H9 (cell line): ENCODE measurements around the gene ZNF652. TPM values are rescaled to one million over a fixed set of nuclear protein-coding genes. Genes with fewer than 3 reads are reported as not detected.

Experiments
- DNase-seq: peaks from one replicate; pipeline ENCODE4 v3.0.0-alpha.2; 2017
- H2AFZ ChIP-seq: one replicate; pipeline ENCODE4 v1.6.1; 2013; ENCODE audit warnings: mild to moderate bottlenecking, low read length, control low read depth, moderate library complexity
- H2AK5ac ChIP-seq: 2 replicates; pipeline ENCODE4 v1.6.1; 2013; ENCODE audit warnings: low read length, control low read depth, mixed read lengths; ENCODE audit not compliant: insufficient read length
- H2BK120ac ChIP-seq: one replicate; pipeline ENCODE4 v1.6.1; 2013; ENCODE audit warnings: low read depth, mild to moderate bottlenecking, low read length, control low read depth, inconsistent platforms; ENCODE audit not compliant: poor library complexity, severe bottlenecking
- H2BK12ac ChIP-seq: 2 replicates; pipeline ENCODE4 v1.6.1; 2013; ENCODE audit warnings: low read length, control low read depth, mixed read lengths, low read depth; ENCODE audit not compliant: insufficient read length
- H2BK15ac ChIP-seq: 2 replicates; pipeline ENCODE4 v1.6.1; 2013; ENCODE audit warnings: low read depth, low read length, control low read depth
- H2BK20ac ChIP-seq: one replicate; pipeline ENCODE4 v1.6.1; 2013; ENCODE audit warnings: low read depth, mild to moderate bottlenecking, low read length, control low read depth, inconsistent platforms; ENCODE audit not compliant: poor library complexity, severe bottlenecking
- H2BK5ac ChIP-seq: 2 replicates; pipeline ENCODE4 v1.6.1; 2013; ENCODE audit warnings: low read length, control low read depth, mixed read lengths; ENCODE audit not compliant: insufficient read length
- H3K14ac ChIP-seq: 2 replicates; pipeline ENCODE4 v1.6.1; 2013; ENCODE audit warnings: low read length, control low read depth; ENCODE audit not compliant: insufficient read depth
- H3K18ac ChIP-seq: 2 replicates; pipeline ENCODE4 v1.6.1; 2013; ENCODE audit warnings: low read depth, mild to moderate bottlenecking, mixed read lengths, low read length, control low read depth; ENCODE audit not compliant: insufficient read length
- H3K23ac ChIP-seq: 2 replicates; pipeline ENCODE4 v1.6.1; 2013; ENCODE audit warnings: low read length, control low read depth, mixed read lengths, low read depth; ENCODE audit not compliant: insufficient read length
- H3K23me2 ChIP-seq: 2 replicates; pipeline ENCODE4 v1.6.1; 2013; ENCODE audit warnings: low read depth, mild to moderate bottlenecking, mixed read lengths, low read length, control low read depth; ENCODE audit not compliant: insufficient read length, poor library complexity, severe bottlenecking
- H3K27ac ChIP-seq: 2 replicates; pipeline ENCODE4 v1.5.1; 2013; ENCODE audit warnings: low read length, control low read depth, mixed read lengths, low read depth; ENCODE audit not compliant: insufficient read length
- H3K27me3 ChIP-seq: 2 replicates; pipeline ENCODE4 v1.6.1; 2013; ENCODE audit warnings: low read length, control low read depth, inconsistent platforms; ENCODE audit not compliant: insufficient read depth
- H3K4ac ChIP-seq: 2 replicates; pipeline ENCODE4 v1.6.1; 2013; ENCODE audit warnings: low read depth, mild to moderate bottlenecking, control low read depth, inconsistent platforms, low read length, moderate library complexity
- H3K4me1 ChIP-seq: 2 replicates; pipeline ENCODE4 v1.6.1; 2013; ENCODE audit warnings: low read length, control low read depth, inconsistent platforms; ENCODE audit not compliant: insufficient read depth
- H3K4me2 ChIP-seq: 2 replicates; pipeline ENCODE4 v1.6.1; 2013; ENCODE audit warnings: low read length, control low read depth, mixed read lengths; ENCODE audit not compliant: insufficient read length, insufficient read depth
- H3K56ac ChIP-seq: 2 replicates; pipeline ENCODE4 v1.6.1; 2013; ENCODE audit warnings: low read depth, mild to moderate bottlenecking, mixed read lengths, low read length, control low read depth; ENCODE audit not compliant: insufficient read length
- H3K79me1 ChIP-seq: 2 replicates; pipeline ENCODE4 v1.6.1; 2013; ENCODE audit warnings: low read depth, mild to moderate bottlenecking, moderate library complexity, low read length, control low read depth, inconsistent platforms; ENCODE audit not compliant: insufficient read depth, poor library complexity, severe bottlenecking
- H3K79me2 ChIP-seq: 2 replicates; pipeline ENCODE4 v1.6.1; 2013; ENCODE audit warnings: low read length, control low read depth, inconsistent platforms; ENCODE audit not compliant: insufficient read depth
- H3K9ac ChIP-seq: 2 replicates; pipeline ENCODE4 v1.6.1; 2013; ENCODE audit warnings: low read length, control low read depth, mixed read lengths; ENCODE audit not compliant: insufficient read length; ENCODE audit errors: extremely low read depth
- H3K9me3 ChIP-seq: one replicate; pipeline ENCODE4 v1.6.1; 2013; ENCODE audit warnings: low read depth, low read length, inconsistent platforms; ENCODE audit not compliant: control insufficient read depth
- H3T11ph ChIP-seq: one replicate; pipeline ENCODE4 v1.6.1; 2013; ENCODE audit warnings: mild to moderate bottlenecking, low read length, control low read depth, inconsistent platforms
- H4K20me1 ChIP-seq: one replicate; pipeline ENCODE4 v1.6.1; 2013; ENCODE audit not compliant: control insufficient read depth, insufficient read length, insufficient read depth
- H4K5ac ChIP-seq: 2 replicates; pipeline ENCODE4 v1.6.1; 2013; ENCODE audit warnings: low read depth, mild to moderate bottlenecking, mixed read lengths, low read length, control low read depth; ENCODE audit not compliant: insufficient read length
- H4K8ac ChIP-seq: replicated peaks from 2 replicates; pipeline ENCODE4 v1.6.1; 2013; ENCODE audit warnings: low read length, control low read depth, mixed read lengths, low read depth; ENCODE audit not compliant: insufficient read length
- H4K91ac ChIP-seq: 2 replicates; pipeline ENCODE4 v1.6.1; 2013; ENCODE audit warnings: low read depth, mild to moderate bottlenecking, moderate library complexity, mixed read lengths, low read length, control low read depth; ENCODE audit not compliant: insufficient read length
- H3K27ac Mint-ChIP-seq, 3 experiments: 2 replicates in 2 of 3; 3 replicates in 1 of 3; pipeline ENCODE4 v1.8.0; 2020 to 2021; ENCODE audit warnings: mixed read lengths in 3 of 3, mild to moderate bottlenecking in 1 of 3, moderate library complexity in 1 of 3
- H3K27me3 Mint-ChIP-seq: 2 replicates; pipeline ENCODE4 v1.8.0; 2021; ENCODE audit warnings: low read depth, mild to moderate bottlenecking, moderate library complexity, mixed read lengths
- H3K36me3 Mint-ChIP-seq, 3 experiments: 2 replicates in 2 of 3; 3 replicates in 1 of 3; pipeline ENCODE4 v1.8.0; 2020 to 2021; ENCODE audit warnings: low read depth in 3 of 3, mixed read lengths in 3 of 3; ENCODE audit not compliant: insufficient read depth in 1 of 3
- H3K4me1 Mint-ChIP-seq, 2 experiments: 2 replicates each; pipeline ENCODE4 v1.8.0; 2020; ENCODE audit warnings: mixed read lengths in 2 of 2
- H3K4me3 Mint-ChIP-seq, 2 experiments: 2 replicates in 1 of 2; 3 replicates in 1 of 2; pipeline ENCODE4 v1.8.0; 2020 to 2021; ENCODE audit warnings: mild to moderate bottlenecking in 2 of 2, mixed read lengths in 2 of 2, moderate library complexity in 1 of 2
- H3K9me3 Mint-ChIP-seq, 2 experiments: 2 replicates in 1 of 2; 3 replicates in 1 of 2; pipeline ENCODE4 v1.8.0; 2020; ENCODE audit warnings: mild to moderate bottlenecking in 2 of 2, mixed read lengths in 2 of 2, moderate library complexity in 1 of 2
- CTCF ChIP-seq: fragments of 200-600 bp; sonication (generic); conservative IDR thresholded peaks from 3 replicates; pipeline ENCODE4 v1.8.0; 2021; ENCODE audit warnings: antibody characterized with exemption, mild to moderate bottlenecking
- WGBS: extraction: QIAGEN DNeasy Blood & Tissue Kit; methylation state at CpG from one replicate; pipeline ENCODE4 v1.1.7; 2013; ENCODE audit warnings: missing lambda C conversion rate, low lambda C conversion rate, mixed read lengths; ENCODE audit not compliant: insufficient read length; ENCODE audit errors: extremely low coverage; 5-methylcytosine and 5-hydroxymethylcytosine counted together
- total RNA-seq: library from RNA; stranded (reverse); gene quantifications from 2 replicates; pipeline ENCODE4 v1.2.1, GENCODE V29; 2021

ZNF652 gene
- total RNA-seq, 1 experiment from 2014 or later: 33.6 TPM

- Histone ChIP-seq H4K91ac (no peak overlapping the region), H3K14ac (no peak overlapping the region), H2BK5ac (no peak overlapping the region), H3K4me1 (no peaks in the 10 kb centered on the region), H2BK120ac (no peak overlapping the region), H2AFZ (no peak overlapping the region), H3K9me3 (no peaks in the 10 kb centered on the region), H3K79me2 (peaks cover 2% of the 10 kb centered on the region; the same call in 1 of the 2 replicates), H3K27me3 (no peaks in the 10 kb centered on the region), H3K4me2 (no peak overlapping the region), H2AK5ac (no peak overlapping the region), H3K9ac (no peak overlapping the region), H3K18ac (no peak overlapping the region), H3K27ac (no peak overlapping the region), H2BK12ac (no peak overlapping the region), H4K5ac (no peak overlapping the region), H2BK20ac (no peak overlapping the region), H3K56ac (no peak overlapping the region), H3K79me1 (peaks cover 5% of the 10 kb centered on the region), H2BK15ac (no peak overlapping the region), H4K8ac (no peak overlapping the region), H3K23me2 (no peaks in the 10 kb centered on the region), H3K23ac (no peak overlapping the region), H3K4ac (no peak overlapping the region), H3T11ph (no peak overlapping the region), H4K20me1 (no peaks in the 10 kb centered on the region)
- no peak overlapping the region for H3K27ac Mint-ChIP-seq
- H3K36me3 Mint-ChIP-seq: peaks cover 8 to 21% (median 13%) of the 10 kb centered on the region in 3 experiments; a peak in 6 of 7 replicates
- TF ChIP-seq CTCF: no peak
- no peak for DNase-seq
- no CpG with 5 or more reads among the region's 3 CpGs for WGBS
- H3K9me3 Mint-ChIP-seq: peaks cover 3 to 4% of the 10 kb centered on the region in 2 experiments; a peak in 2 of 5 replicates
- no peak overlapping the region for H3K4me3 Mint-ChIP-seq
- H3K27me3 Mint-ChIP-seq: no peaks in the 10 kb centered on the region
- H3K4me1 Mint-ChIP-seq: peaks cover 0 to 7% of the 10 kb centered on the region in 2 experiments; a peak in 2 of 4 replicates
These were observed 10.4 kb downstream of the ZNF652 start for GRCh38 chr17:49351572-49352140.
